IMR-90 (cell line): Measurements from ENCODE around the gene PRSS50.

ENCODE experiments used
- SMC3 ChIP-seq: fragments of 150-350 bp; IDR thresholded peaks from 2 replicates; pipeline ENCODE4 v1.6.1; 2016; ENCODE audit warnings: low read depth, mild to moderate bottlenecking, antibody characterized with exemption, low read length, moderate library complexity
- TF ChIP-seq, protein P1 (sequence below): conservative IDR thresholded peaks from 2 replicates; pipeline ENCODE4 v1.5.1; 2012; ENCODE audit warnings: mild to moderate bottlenecking, low read depth, low read length, improper control_type of control experiment

DNA sequence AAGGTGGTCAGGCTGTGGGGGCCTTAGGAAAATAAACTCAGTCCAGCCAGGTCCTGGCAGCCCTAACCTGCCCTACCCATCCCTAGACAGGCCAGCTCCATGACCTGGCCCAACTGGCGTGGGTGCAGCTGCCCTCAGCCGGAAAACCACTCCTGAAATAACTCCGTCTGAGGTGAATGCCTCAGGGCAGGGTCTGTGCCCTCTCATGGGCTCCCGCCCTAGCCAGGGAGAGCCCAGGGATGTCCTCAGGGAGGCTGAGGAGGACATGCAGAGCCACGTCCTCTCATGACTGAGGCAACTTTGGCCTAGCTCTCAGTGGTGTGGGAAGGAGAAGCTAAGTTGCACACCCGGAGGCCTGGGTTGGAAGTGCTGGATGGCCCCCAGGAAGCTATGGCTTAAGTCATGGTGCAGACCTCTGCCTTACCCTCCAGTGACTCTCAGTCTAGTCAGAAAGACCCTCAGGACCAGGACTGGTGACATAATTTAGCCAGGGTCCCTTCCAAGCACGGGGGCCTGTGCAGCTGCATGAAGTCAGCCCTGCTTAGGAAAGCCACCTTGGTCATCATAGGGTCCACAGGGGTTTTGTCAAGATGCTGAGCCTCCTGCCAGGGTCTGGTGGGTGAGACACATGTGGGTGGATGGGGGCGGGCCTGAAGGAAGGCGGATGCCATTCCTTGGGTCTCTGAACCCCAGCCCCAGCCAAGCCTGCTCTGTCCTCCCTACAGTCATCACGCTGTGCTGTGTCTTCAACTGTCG, 9.1 kb downstream of the PRSS50 start:
- TF ChIP-seq, protein P1, sequence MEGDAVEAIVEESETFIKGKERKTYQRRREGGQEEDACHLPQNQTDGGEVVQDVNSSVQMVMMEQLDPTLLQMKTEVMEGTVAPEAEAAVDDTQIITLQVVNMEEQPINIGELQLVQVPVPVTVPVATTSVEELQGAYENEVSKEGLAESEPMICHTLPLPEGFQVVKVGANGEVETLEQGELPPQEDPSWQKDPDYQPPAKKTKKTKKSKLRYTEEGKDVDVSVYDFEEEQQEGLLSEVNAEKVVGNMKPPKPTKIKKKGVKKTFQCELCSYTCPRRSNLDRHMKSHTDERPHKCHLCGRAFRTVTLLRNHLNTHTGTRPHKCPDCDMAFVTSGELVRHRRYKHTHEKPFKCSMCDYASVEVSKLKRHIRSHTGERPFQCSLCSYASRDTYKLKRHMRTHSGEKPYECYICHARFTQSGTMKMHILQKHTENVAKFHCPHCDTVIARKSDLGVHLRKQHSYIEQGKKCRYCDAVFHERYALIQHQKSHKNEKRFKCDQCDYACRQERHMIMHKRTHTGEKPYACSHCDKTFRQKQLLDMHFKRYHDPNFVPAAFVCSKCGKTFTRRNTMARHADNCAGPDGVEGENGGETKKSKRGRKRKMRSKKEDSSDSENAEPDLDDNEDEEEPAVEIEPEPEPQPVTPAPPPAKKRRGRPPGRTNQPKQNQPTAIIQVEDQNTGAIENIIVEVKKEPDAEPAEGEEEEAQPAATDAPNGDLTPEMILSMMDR = no peak
- no peak for TF ChIP-seq SMC3
